Stimulated activated naive CD4-positive, alpha-beta T cell treated with Interleukin-2 at 50 U/mL for 16 hours (primary cell): ENCODE results near the gene DDX17.

Experiments used
- DNase-seq: peaks from one replicate; lab custom pipeline; 2025; lab: John Stamatoyannopoulos, UW

The DDX17 gene

GRCh38 chr22:38506118-38506962 is at the start of gene DDX17:
TSS of gene DDX17 (minus strand) at chr22:38506311.
- DNase-seq = peak; percentile 88

GRCh38 chr22:38554281-38554680 is 48.2 kb upstream of the DDX17 start:
- no peak for DNase-seq

GRCh38 chr22:38549101-38549894 is 43.2 kb upstream of the DDX17 start:
- no peak for DNase-seq

- no peak for DNase-seq
Measured at GRCh38 chr22:38540701-38541100, 34.6 kb upstream of the DDX17 start.

- no peak for DNase-seq
Measured at GRCh38 chr22:38531251-38531938, 25.3 kb upstream of the DDX17 start.

- no peak for DNase-seq
Measured at GRCh38 chr22:38524429-38524828, 18.3 kb upstream of the DDX17 start.

- no peak for DNase-seq
Measured at GRCh38 chr22:38523479-38523878, 17.4 kb upstream of the DDX17 start.

GRCh38 chr22:38523029-38523428 is 16.9 kb upstream of the DDX17 start:
- no peak for DNase-seq

- no peak for DNase-seq
Measured at GRCh38 chr22:38519453-38520250, 13.5 kb upstream of the DDX17 start.

- no peak for DNase-seq
Measured at GRCh38 chr22:38518620-38519019, 12.5 kb upstream of the DDX17 start.

GRCh38 chr22:38513063-38513462 is 7.0 kb upstream of the DDX17 start:
- DNase-seq = peak; percentile 2

- no peak for DNase-seq
Measured at GRCh38 chr22:38510416-38510970, 4.4 kb upstream of the DDX17 start.

GRCh38 chr22:38505541-38506117 is 482 bp downstream of the DDX17 start:
- DNase-seq = peak; percentile 60

- peak; percentile 52 for DNase-seq
Measured at GRCh38 chr22:38504731-38505540, 1.2 kb downstream of the DDX17 start.

- no peak for DNase-seq
Measured at GRCh38 chr22:38503021-38503420, 3.1 kb downstream of the DDX17 start.

- no peak for DNase-seq
Measured at GRCh38 chr22:38501797-38502672, 4.1 kb downstream of the DDX17 start.

- DNase-seq = no peak
Measured at GRCh38 chr22:38497869-38498268, 8.2 kb downstream of the DDX17 start.

GRCh38 chr22:38494939-38495338 is 11.2 kb downstream of the DDX17 start:
- no peak for DNase-seq

GRCh38 chr22:38494498-38494897 is 11.6 kb downstream of the DDX17 start:
- no peak for DNase-seq
